Vagina (tissue), 2 donors: ENCODE measurements around the gene ELF1.

Experiments used
- CTCF ChIP-seq, 3 experiments: fragments of 450-650 bp in 2 of 3; fragments of 200-600 bp in 1 of 3; sonication (generic) in 1 of 3; IDR thresholded peaks; one replicate each; pipeline ENCODE4 v1.5.1; 2017 to 2019; ENCODE audit warnings: antibody characterized with exemption in 3 of 3, mild to moderate bottlenecking in 2 of 3, moderate library complexity in 2 of 3
- POLR2A ChIP-seq, 2 donors: fragments of 450-650 bp; IDR thresholded peaks; one replicate each; pipeline ENCODE4 v1.6.1; 2017; ENCODE audit warnings: antibody characterized with exemption in 2 of 2, mild to moderate bottlenecking in 2 of 2, moderate library complexity in 2 of 2

- TF ChIP-seq CTCF (IDR thresholded peaks at IDR 0.05) (no peak), POLR2A (IDR thresholded peaks at IDR 0.05) (no peak)
Measured at GRCh38 chr13:40946485-40946884, 72.6 kb downstream of the ELF1 start.
